ENCODE data around the gene MTM1. TPM values are rescaled to one million over a fixed set of nuclear protein-coding genes. Genes with fewer than 3 reads are reported as not detected.

The MTM1 gene
- polyA plus RNA-seq, 2 of the 4 experiments (the other 2 are of a cell fraction): 8.5 to 9.0 TPM

- Histone ChIP-seq H3K4me2 (no peak overlapping the region), H3K9me3 (0 out of 3 replicates have a peak, but pooled peaks cover 3% of the 10 kb centered on the region), H3K4me3 (no peak overlapping the region), H3K4me1 (no peaks in the 10 kb centered on the region), H3K27ac (no peak overlapping the region)
- DNase-seq (ENCODE audit: low read depth in 1 of 2, low spot score in 1 of 2) (no peak), ATAC-seq (no peak), FAIRE-seq (no peak)
- 90% methylated on average over 4 of the region's 4 CpGs for WGBS (ENCODE audit: missing lambda C conversion rate)
- no peak for TF ChIP-seq ATOH8 (CRISPR knock-in tag; IDR thresholded peaks at IDR 0.05; ENCODE audit: low read depth)
- TF ChIP-seq PBX3 (IDR thresholded peaks at IDR 0.05): no peak
- TF ChIP-seq FOSL2 (IDR thresholded peaks at IDR 0.05): no peak
- TF ChIP-seq FOSL2 (CRISPR knock-in tag; IDR thresholded peaks at IDR 0.05): no peak
- TF ChIP-seq CBX2 (IDR thresholded peaks at IDR 0.05; ENCODE audit: borderline replicate concordance, low read depth): no peak
- no peak for TF ChIP-seq ELK1 (IDR thresholded peaks at IDR 0.05; ENCODE audit: low read depth, low read length)
- TF ChIP-seq NR3C1 (IDR thresholded peaks at IDR 0.05): no peak
- no peak for TF ChIP-seq REST (IDR thresholded peaks at IDR 0.05)
- no peak for TF ChIP-seq JUN (IDR thresholded peaks at IDR 0.05)
- TF ChIP-seq PHF8 (IDR thresholded peaks at IDR 0.05; ENCODE audit: borderline replicate concordance, low read depth): no peak
- no peak for TF ChIP-seq POLR2AphosphoS2 (conservative IDR thresholded peaks at IDR 0.05; ENCODE audit: low read length)
- no peak for TF ChIP-seq MYC (IDR thresholded peaks at IDR 0.05; ENCODE audit: borderline replicate concordance, low read length)
- no peak for TF ChIP-seq HDAC2 (IDR thresholded peaks at IDR 0.05)
- TF ChIP-seq ZC3H11A (IDR thresholded peaks at IDR 0.05): no peak
- no peak for TF ChIP-seq KDM5A (IDR thresholded peaks at IDR 0.05)
- TF ChIP-seq HOXB5 (CRISPR knock-in tag; IDR thresholded peaks at IDR 0.05): no peak
- TF ChIP-seq HMGXB4 (CRISPR knock-in tag; IDR thresholded peaks at IDR 0.05; ENCODE audit: borderline replicate concordance): no peak
- TF ChIP-seq E2F6 (IDR thresholded peaks at IDR 0.05; ENCODE audit: borderline replicate concordance, low read depth): no peak
- TF ChIP-seq RARB (CRISPR knock-in tag; IDR thresholded peaks at IDR 0.05): no peak
- ChIA-PET POLR2A (no interaction called here), CTCF (no interaction called here)
These were observed 37.0 kb upstream of the MTM1 start for GRCh38 chrX:150531467-150531866.

Measured in A549 (cell line).